NOMO-1 treated with DMSO at 0.1 percent for 48 hours (cell line): ENCODE results near the gene PCDHGA12.
A peak's percentile ranks its signal among the peaks of the same experiment; 100 is the strongest.
"Not testable (repeated sequence)": the region's sequence is repeated elsewhere in the genome, so short reads cannot be mapped to it uniquely, and the experiment has no call there.

ENCODE experiments used
- DNase-seq: peaks from one replicate; lab custom pipeline; 2025; ENCODE audit not compliant: unreplicated experiment; lab: John Stamatoyannopoulos, UW

The PCDHGA12 gene

GRCh38 chr5:141407790-141408505 lies 22.4 kb upstream of the PCDHGA12 start, which contains the start of gene PCDHGB6:
TSS of gene PCDHGB6 (plus strand) at chr5:141408021. CDS start at chr5:141408203, 182 bp downstream.
- peak; percentile 27 for DNase-seq

- DNase-seq, result no peak
Measured at GRCh38 chr5:141409598-141410306, 20.6 kb upstream of the PCDHGA12 start.

- DNase-seq, result no peak
Measured at GRCh38 chr5:141411575-141411974, 18.7 kb upstream of the PCDHGA12 start.

- peak; percentile 63 for DNase-seq
Measured at GRCh38 chr5:141412854-141413539, 17.3 kb upstream of the PCDHGA12 start, which contains the start of gene PCDHGA10. TSS of gene PCDHGA10 (plus strand) at chr5:141412987. CDS start at chr5:141413176, 189 bp downstream.

GRCh38 chr5:141413540-141414069 lies 16.7 kb upstream of the PCDHGA12 start:
- DNase-seq, result no peak

- DNase-seq, result not testable (repeated sequence)
Measured at GRCh38 chr5:141414548-141415274, 15.6 kb upstream of the PCDHGA12 start.

- DNase-seq, result not testable (repeated sequence)
Measured at GRCh38 chr5:141415275-141415618, 15.1 kb upstream of the PCDHGA12 start.

- DNase-seq, result peak; percentile 58
Measured at GRCh38 chr5:141417494-141418172, 12.7 kb upstream of the PCDHGA12 start, which contains the start of gene PCDHGB7. TSS of gene PCDHGB7 (plus strand) at chr5:141417677. CDS start at chr5:141417860, 183 bp downstream.

- DNase-seq, result no peak
Measured at GRCh38 chr5:141419074-141419880, 11.0 kb upstream of the PCDHGA12 start.

GRCh38 chr5:141420855-141421488 lies 9.3 kb upstream of the PCDHGA12 start, which contains the start of gene PCDHGA11:
TSS of gene PCDHGA11 (plus strand) at chr5:141421051. CDS start at chr5:141421228, 177 bp downstream.
- DNase-seq, result peak; percentile 52

- DNase-seq, result no peak
Measured at GRCh38 chr5:141421489-141421855, 8.8 kb upstream of the PCDHGA12 start.

- no peak for DNase-seq
Measured at GRCh38 chr5:141422742-141423291, 7.5 kb upstream of the PCDHGA12 start.

- DNase-seq, result no peak
Measured at GRCh38 chr5:141427783-141428426, 2.4 kb upstream of the PCDHGA12 start.

GRCh38 chr5:141431286-141431685 lies 979 bp downstream of the PCDHGA12 start:
- no peak for DNase-seq

- DNase-seq, result not testable (repeated sequence)
Measured at GRCh38 chr5:141432308-141432707, 2.0 kb downstream of the PCDHGA12 start.

- not testable (repeated sequence) for DNase-seq
Measured at GRCh38 chr5:141432726-141433125, 2.4 kb downstream of the PCDHGA12 start.

GRCh38 chr5:141434006-141434405 lies 3.7 kb downstream of the PCDHGA12 start:
- DNase-seq, result no peak

- DNase-seq, result no peak
Measured at GRCh38 chr5:141437221-141437620, 6.9 kb downstream of the PCDHGA12 start.
